Body of pancreas (tissue), 4 donors: ENCODE measurements around the gene PGF.

Source experiments
- POLR2A ChIP-seq, 3 donors: fragments of 450-650 bp; IDR thresholded peaks; one replicate each; pipeline ENCODE4 v1.6.1; 2016; ENCODE audit warnings: antibody characterized with exemption in 3 of 3, mild to moderate bottlenecking in 2 of 3
- TF ChIP-seq, protein P1 (sequence below), 7 experiments: fragments of 450-650 bp in 4 of 7; fragments of 200-600 bp in 3 of 7; sonication (generic) in 3 of 7; IDR thresholded peaks; one replicate each; pipeline ENCODE4 v1.5.1; 2016 to 2019; ENCODE audit warnings: antibody characterized with exemption in 7 of 7

DNA sequence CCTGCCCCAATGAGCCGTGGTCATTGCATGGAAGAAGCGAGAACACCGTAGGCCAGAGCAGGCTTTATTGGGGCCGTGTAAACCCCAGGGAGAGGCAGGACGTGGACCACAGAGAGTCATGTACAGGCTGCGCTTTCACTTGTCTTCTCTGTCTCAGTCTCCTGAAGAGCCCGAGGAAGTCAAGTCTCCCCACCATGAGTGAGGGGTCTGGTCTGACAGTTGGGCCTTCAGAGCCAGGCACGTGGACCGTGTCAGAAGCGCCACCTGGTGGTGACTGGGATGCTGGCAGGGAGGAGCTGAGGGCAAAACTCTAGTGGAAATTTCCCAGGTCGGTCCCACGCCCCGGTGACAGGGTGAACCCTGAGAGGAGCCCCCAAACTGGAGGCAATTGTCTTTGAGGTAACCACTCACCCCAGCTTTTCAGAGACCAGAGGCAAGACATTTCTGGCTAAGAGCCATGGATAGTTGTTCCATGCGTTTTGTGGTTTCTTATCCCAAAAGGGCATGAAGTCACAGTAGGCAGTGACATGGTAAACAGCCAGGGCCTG is 49.7 kb downstream of the PGF start:
- TF ChIP-seq, protein P1, sequence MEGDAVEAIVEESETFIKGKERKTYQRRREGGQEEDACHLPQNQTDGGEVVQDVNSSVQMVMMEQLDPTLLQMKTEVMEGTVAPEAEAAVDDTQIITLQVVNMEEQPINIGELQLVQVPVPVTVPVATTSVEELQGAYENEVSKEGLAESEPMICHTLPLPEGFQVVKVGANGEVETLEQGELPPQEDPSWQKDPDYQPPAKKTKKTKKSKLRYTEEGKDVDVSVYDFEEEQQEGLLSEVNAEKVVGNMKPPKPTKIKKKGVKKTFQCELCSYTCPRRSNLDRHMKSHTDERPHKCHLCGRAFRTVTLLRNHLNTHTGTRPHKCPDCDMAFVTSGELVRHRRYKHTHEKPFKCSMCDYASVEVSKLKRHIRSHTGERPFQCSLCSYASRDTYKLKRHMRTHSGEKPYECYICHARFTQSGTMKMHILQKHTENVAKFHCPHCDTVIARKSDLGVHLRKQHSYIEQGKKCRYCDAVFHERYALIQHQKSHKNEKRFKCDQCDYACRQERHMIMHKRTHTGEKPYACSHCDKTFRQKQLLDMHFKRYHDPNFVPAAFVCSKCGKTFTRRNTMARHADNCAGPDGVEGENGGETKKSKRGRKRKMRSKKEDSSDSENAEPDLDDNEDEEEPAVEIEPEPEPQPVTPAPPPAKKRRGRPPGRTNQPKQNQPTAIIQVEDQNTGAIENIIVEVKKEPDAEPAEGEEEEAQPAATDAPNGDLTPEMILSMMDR (IDR thresholded peaks at IDR 0.05), result peak; percentile 74 to 92 (median 90)
- peak in 1 of 3 donors; percentile 9 for TF ChIP-seq POLR2A (IDR thresholded peaks at IDR 0.05)
